IMR-90 (cell line): ENCODE data around the gene PXDC1. TPM values are rescaled to one million over a fixed set of nuclear protein-coding genes. Genes with fewer than 3 reads are reported as not detected.

Experiments used
- ATAC-seq: fragments of 200-7000 bp; cut with Tn5 transposase; 2 replicates; pipeline ENCODE4 v1.9.1; 2020; ENCODE audit warnings: low read depth, mild to moderate bottlenecking, moderate library complexity
- BruUV-seq: library from RNA; stranded (reverse); fragments of 400-500 nt; replicated peaks from 2 replicates; lab custom pipeline; 2021; lab: Mats Ljungman, UMichigan
- CTCF ChIA-PET: fragments of 300-600 bp; formaldehyde crosslinking; extraction: SDS; loops from one replicate; lab custom pipeline; 2021; ENCODE audit warnings: antibody characterized with exemption; lab: Yijun Ruan, JAX
- POLR2A ChIA-PET: fragments of 300-600 bp; sonication (Branson Sonifier 250); formaldehyde crosslinking; loops from one replicate; lab custom pipeline; 2022; ENCODE audit warnings: antibody characterized with exemption; ENCODE audit not compliant: unreplicated experiment; lab: Charles Lee
- DNase-seq: peaks from one replicate; pipeline ENCODE4 v3.0.0; 2013
- H2AFZ ChIP-seq: replicated peaks from 2 replicates; pipeline ENCODE3; 2013; ENCODE audit warnings: low read length, mild to moderate bottlenecking; ENCODE audit not compliant: poor library complexity
- H2AK5ac ChIP-seq: 2 replicates; pipeline ENCODE4 v1.6.1; 2013; ENCODE audit warnings: low read depth, low read length, inconsistent platforms
- H2AK9ac ChIP-seq: replicated peaks from 2 replicates; pipeline ENCODE3; 2013; ENCODE audit warnings: mild to moderate bottlenecking, low read depth, low read length, moderate library complexity; ENCODE audit not compliant: poor library complexity
- H2BK120ac ChIP-seq: 2 replicates; pipeline ENCODE4 v1.6.1; 2013; ENCODE audit warnings: low read depth, low read length, inconsistent platforms
- H2BK15ac ChIP-seq: 3 replicates; pipeline ENCODE4 v1.6.1; 2013; ENCODE audit warnings: low read depth, low read length, inconsistent platforms
- H2BK20ac ChIP-seq: 2 replicates; pipeline ENCODE4 v1.6.1; 2013; ENCODE audit warnings: low read depth, mild to moderate bottlenecking, inconsistent platforms, low read length, moderate library complexity
- H2BK5ac ChIP-seq: 2 replicates; pipeline ENCODE4 v1.6.1; 2013; ENCODE audit warnings: mild to moderate bottlenecking, low read depth, low read length, inconsistent platforms; ENCODE audit not compliant: poor library complexity, severe bottlenecking
- H3K14ac ChIP-seq: replicated peaks from 2 replicates; pipeline ENCODE4 v1.6.1; 2013; ENCODE audit warnings: low read depth, low read length, inconsistent platforms
- H3K18ac ChIP-seq: 2 replicates; pipeline ENCODE4 v1.6.1; 2013; ENCODE audit warnings: low read depth, low read length, control low read depth
- H3K23ac ChIP-seq: 2 replicates; pipeline ENCODE4 v1.6.1; 2013; ENCODE audit warnings: low read depth, low read length, inconsistent platforms
- H3K27ac ChIP-seq: 2 replicates; pipeline ENCODE4 v1.5.1; 2013; ENCODE audit warnings: mild to moderate bottlenecking, control low read depth, low read length; ENCODE audit not compliant: insufficient read depth
- H3K27me3 ChIP-seq: 2 replicates; pipeline ENCODE4 v1.6.1; 2013; ENCODE audit warnings: low read length; ENCODE audit not compliant: control insufficient read depth, insufficient read depth
- H3K36me3 ChIP-seq: 2 replicates; pipeline ENCODE4 v1.6.1; 2013; ENCODE audit warnings: low read length, mixed read lengths; ENCODE audit not compliant: control insufficient read depth, insufficient read depth
- H3K4ac ChIP-seq: 2 replicates; pipeline ENCODE4 v1.6.1; 2013; ENCODE audit warnings: low read depth, low read length, inconsistent platforms
- H3K4me1 ChIP-seq: 2 replicates; pipeline ENCODE4 v1.6.1; 2013; ENCODE audit warnings: low read length, mixed read lengths; ENCODE audit not compliant: control insufficient read depth, insufficient read depth
- H3K4me2 ChIP-seq: 2 replicates; pipeline ENCODE4 v1.6.1; 2013; ENCODE audit warnings: low read depth, mild to moderate bottlenecking, control low read depth, low read length, moderate library complexity
- H3K4me3 ChIP-seq: 2 replicates; pipeline ENCODE4 v1.5.1; 2013; ENCODE audit warnings: low read depth, mild to moderate bottlenecking, control low read depth, low read length, moderate library complexity; ENCODE audit not compliant: insufficient read depth
- H3K56ac ChIP-seq: 2 replicates; pipeline ENCODE4 v1.6.1; 2013; ENCODE audit warnings: low read length, inconsistent platforms; ENCODE audit not compliant: insufficient read depth; ENCODE audit errors: extremely low read depth
- H3K79me1 ChIP-seq, 2 experiments: 2 replicates each; pipeline ENCODE4 v1.6.1; 2013; ENCODE audit warnings: low read length in 2 of 2, inconsistent platforms in 1 of 2, low read depth in 1 of 2
- H3K9ac ChIP-seq: 2 replicates; pipeline ENCODE4 v1.6.1; 2013; ENCODE audit warnings: low read depth, low read length, control low read depth
- H3K9me1 ChIP-seq: 2 replicates; pipeline ENCODE4 v1.6.1; 2013; ENCODE audit warnings: low read length, inconsistent platforms; ENCODE audit not compliant: insufficient read depth
- H3K9me3 ChIP-seq: 2 replicates; pipeline ENCODE4 v1.6.1; 2013; ENCODE audit warnings: low read length; ENCODE audit not compliant: control insufficient read depth, insufficient read depth
- H4K20me1 ChIP-seq: 2 replicates; pipeline ENCODE4 v1.6.1; 2013; ENCODE audit warnings: low read length, inconsistent platforms; ENCODE audit not compliant: insufficient read depth
- H4K5ac ChIP-seq: 2 replicates; pipeline ENCODE4 v1.6.1; 2013; ENCODE audit warnings: mild to moderate bottlenecking, low read depth, low read length, control low read depth
- H4K8ac ChIP-seq, 2 experiments: 2 replicates each; pipeline ENCODE4 v1.6.1; 2013; ENCODE audit warnings: low read depth in 2 of 2, low read length in 2 of 2, control low read depth in 1 of 2, inconsistent platforms in 1 of 2
- H4K91ac ChIP-seq: 2 replicates; pipeline ENCODE4 v1.6.1; 2013; ENCODE audit warnings: low read depth, low read length, inconsistent platforms; ENCODE audit not compliant: insufficient read depth
- CEBPB ChIP-seq: IDR thresholded peaks from 2 replicates; pipeline ENCODE4 v1.6.1; 2012; ENCODE audit warnings: low read depth, low read length, improper control_type of control experiment
- CHD1 ChIP-seq: IDR thresholded peaks from 2 replicates; pipeline ENCODE4 v1.6.1; 2012; ENCODE audit warnings: low read depth, low read length, improper control_type of control experiment
- CTCF ChIP-seq: conservative IDR thresholded peaks from 2 replicates; pipeline ENCODE4 v1.5.1; 2012; ENCODE audit warnings: mild to moderate bottlenecking, low read depth, low read length, improper control_type of control experiment
- ELK1 ChIP-seq: fragments of 150-350 bp; IDR thresholded peaks from 2 replicates; pipeline ENCODE4 v1.6.1; 2016; ENCODE audit warnings: low read depth, mild to moderate bottlenecking, low read length, moderate library complexity, borderline replicate concordance
- FOS ChIP-seq: fragments of 150-350 bp; IDR thresholded peaks from 2 replicates; pipeline ENCODE4 v1.6.1; 2016; ENCODE audit warnings: low read depth, low read length
- MAFK ChIP-seq: IDR thresholded peaks from 2 replicates; pipeline ENCODE4 v1.6.1; 2012; ENCODE audit warnings: low read depth, low read length, improper control_type of control experiment
- MAZ ChIP-seq: IDR thresholded peaks from 2 replicates; pipeline ENCODE4 v1.6.1; 2012; ENCODE audit warnings: low read depth, mild to moderate bottlenecking, low read length, improper control_type of control experiment, moderate library complexity, borderline replicate concordance
- MXI1 ChIP-seq: IDR thresholded peaks from 2 replicates; pipeline ENCODE4 v1.6.1; 2012; ENCODE audit warnings: low read depth, mild to moderate bottlenecking, low read length, moderate library complexity, borderline replicate concordance
- NFE2L2 ChIP-seq: fragments of 150-350 bp; IDR thresholded peaks from 2 replicates; pipeline ENCODE4 v1.6.1; 2016; ENCODE audit warnings: low read depth, mild to moderate bottlenecking, low read length
- POLR2A ChIP-seq: IDR thresholded peaks from 2 replicates; pipeline ENCODE4 v1.6.1; 2012; ENCODE audit warnings: mild to moderate bottlenecking, low read depth, low read length
- RAD21 ChIP-seq: IDR thresholded peaks from 2 replicates; pipeline ENCODE4 v1.6.1; 2012; ENCODE audit warnings: low read length, improper control_type of control experiment
- RCOR1 ChIP-seq: IDR thresholded peaks from 2 replicates; pipeline ENCODE4 v1.6.1; 2012; ENCODE audit warnings: mild to moderate bottlenecking, low read length, improper control_type of control experiment; ENCODE audit not compliant: insufficient replicate concordance
- RFX5 ChIP-seq: IDR thresholded peaks from 2 replicates; pipeline ENCODE4 v1.8.0; 2012; ENCODE audit warnings: low read depth, mild to moderate bottlenecking, low read length, moderate library complexity
- USF2 ChIP-seq: fragments of 150-350 bp; IDR thresholded peaks from 2 replicates; pipeline ENCODE4 v1.6.1; 2017; ENCODE audit warnings: mild to moderate bottlenecking, antibody characterized with exemption, low read length, low read depth
- WGBS, 2 experiments: methylation state at CpG; one replicate each; pipeline versions ENCODE4 v1.1.5 to v1.1.7; 2013; ENCODE audit warnings: missing lambda C conversion rate in 2 of 2; ENCODE audit not compliant: insufficient read length in 1 of 2; ENCODE audit errors: extremely low coverage in 2 of 2; 5-methylcytosine and 5-hydroxymethylcytosine counted together
- dilution Hi-C: fragments of 300-500 bp; cut with HindIII; formaldehyde crosslinking; loops from one replicate; pipeline ENCODE4 v1.14.3; 2018; ENCODE audit warnings: low sequenced_read_pairs; ENCODE audit not compliant: unreplicated experiment
- in situ Hi-C: fragments of 300-500 bp; cut with MboI; formaldehyde crosslinking; loops from 3 replicates; pipeline ENCODE4 v1.14.3; 2019; ENCODE audit warnings: low sequenced_read_pairs, inconsistent platforms, mixed read lengths
- intact Hi-C: fragments of 100-400 bp; cut with micrococcal nuclease; formaldehyde crosslinking; loops from 2 replicates; pipeline ENCODE4 v1.10.0; 2022
- polyA plus RNA-seq, 3 experiments: library from polyadenylated mRNA; depleted of rRNA; stranded (reverse); fragments of >200 nt; gene quantifications; 2 replicates each; pipeline ENCODE4 v1.2.3, GENCODE V29; 2012; ENCODE audit warnings: low replicate concordance in 1 of 3
- total RNA-seq: library from RNA; depleted of rRNA; stranded (reverse); fragments of >200 nt; gene quantifications from 2 replicates; pipeline ENCODE4 v1.2.3, GENCODE V29; 2012

PXDC1 gene
- total and polyA plus RNA-seq, 2 of the 4 experiments (the other 2 are of a cell fraction), result 63.3 to 72.2 TPM

GRCh38 chr6:3738381-3739131, 13.0 kb downstream of the PXDC1 start:
- DNase-seq (no peak), ATAC-seq (no peak)
- in situ Hi-C loops (loop anchor here (25.0 kb wide), 1 partner anchor 601 kb away; no protein-coding TSS in a partner anchor), intact Hi-C loops (no loop called here), dilution Hi-C loops (no loop called here)
- Histone ChIP-seq H2BK20ac (no peak overlapping the region), H3K4ac (no peak overlapping the region; the same call in 1 of the 2 replicates), H3K4me2 (no peak overlapping the region), H3K56ac (no peak overlapping the region; the same call in 1 of the 2 replicates), H3K4me3 (no peak overlapping the region), H4K5ac (no peak overlapping the region), H2BK120ac (no peak overlapping the region; the same call in 1 of the 2 replicates), H3K27me3 (no peaks in the 10 kb centered on the region), H3K9me1 (peaks cover 21% of the 10 kb centered on the region; the same call in 1 of the 2 replicates), H2AK9ac (no peak overlapping the region), H3K4me1 (peaks cover 32% of the 10 kb centered on the region), H2BK15ac (peak overlapping the region; percentile 49; the same call in 2 of the 3 replicates), H3K9me3 (0 out of 2 replicates have a peak, but pooled peaks cover 4% of the 10 kb centered on the region), H2AFZ (no peak overlapping the region), H3K79me1 (peaks cover 46 to 97% of the 10 kb centered on the region in 2 experiments), H2AK5ac (peak overlapping the region; percentile 19; the same call in 1 of the 2 replicates), H4K20me1 (peaks cover 100% of the 10 kb centered on the region), H3K9ac (no peak overlapping the region), H3K23ac (no peak overlapping the region), H3K36me3 (peaks cover 37% of the 10 kb centered on the region), H3K14ac (no peak overlapping the region), H3K18ac (no peak overlapping the region), H4K91ac (peak overlapping the region; percentile 38; the same call in 1 of the 2 replicates), H2BK5ac (peak overlapping the region; percentile 5), H4K8ac (no peak overlapping the region; a peak in 1 of 4 replicates), H3K27ac (peak overlapping the region; percentile 14; the same call in 1 of the 2 replicates)
- no TSS peak for BruUV-seq
- ChIA-PET POLR2A (no interaction called here), CTCF (no interaction called here)
- WGBS, 2 experiments, result 76% methylated on average over 4 of the region's 19 CpGs; no CpG with 5 or more reads in 1 of the 2 experiments
- TF ChIP-seq CTCF, result no peak
- TF ChIP-seq MAFK, result no peak
- TF ChIP-seq CHD1, result no peak
- TF ChIP-seq MAZ, result no peak
- no peak for TF ChIP-seq RCOR1
- no peak for TF ChIP-seq RFX5
- TF ChIP-seq USF2, result no peak
- TF ChIP-seq ELK1, result no peak
- TF ChIP-seq MXI1, result no peak
- no peak for TF ChIP-seq CEBPB
- no peak for TF ChIP-seq NFE2L2
- TF ChIP-seq FOS, result no peak
- TF ChIP-seq RAD21, result no peak
- no peak for TF ChIP-seq POLR2A
